GM18858 (cell line): ENCODE measurements around the gene SORCS2.

Experiments used
- ATAC-seq: cut with Tn5 transposase; IDR thresholded peaks from one replicate; pipeline ENCODE4 v1.9.1; 2021; ENCODE audit not compliant: unreplicated experiment

Gene SORCS2

GRCh38 chr4:7638984-7639789 is 446.8 kb downstream of the SORCS2 start:
- no peak for ATAC-seq

GRCh38 chr4:7640136-7640535 is 447.8 kb downstream of the SORCS2 start:
- no peak for ATAC-seq

GRCh38 chr4:7641712-7642111 is 449.4 kb downstream of the SORCS2 start:
- no peak for ATAC-seq

GRCh38 chr4:7642741-7643458 is 450.6 kb downstream of the SORCS2 start:
- no peak for ATAC-seq

GRCh38 chr4:7645158-7645557 is 452.8 kb downstream of the SORCS2 start:
- no peak for ATAC-seq

GRCh38 chr4:7645956-7646355 is 453.6 kb downstream of the SORCS2 start:
- no peak for ATAC-seq

- no peak for ATAC-seq
Measured at GRCh38 chr4:7646384-7647061, 454.2 kb downstream of the SORCS2 start.

- no peak for ATAC-seq
Measured at GRCh38 chr4:7647186-7647585, 454.8 kb downstream of the SORCS2 start.

GRCh38 chr4:7647600-7648543 is 455.5 kb downstream of the SORCS2 start:
- no peak for ATAC-seq

GRCh38 chr4:7648544-7649395 is 456.4 kb downstream of the SORCS2 start:
- ATAC-seq = no peak

- ATAC-seq = no peak
Measured at GRCh38 chr4:7649411-7649740, 457.0 kb downstream of the SORCS2 start.

- no peak for ATAC-seq
Measured at GRCh38 chr4:7649741-7650531, 457.6 kb downstream of the SORCS2 start.

- no peak for ATAC-seq
Measured at GRCh38 chr4:7650606-7651385, 458.5 kb downstream of the SORCS2 start.

GRCh38 chr4:7651461-7651921 is 459.2 kb downstream of the SORCS2 start:
- no peak for ATAC-seq

- no peak for ATAC-seq
Measured at GRCh38 chr4:7652006-7652405, 459.7 kb downstream of the SORCS2 start.

- ATAC-seq = no peak
Measured at GRCh38 chr4:7652451-7652881, 460.1 kb downstream of the SORCS2 start.

GRCh38 chr4:7652906-7653305 is 460.6 kb downstream of the SORCS2 start:
- no peak for ATAC-seq
